Spleen (tissue), 11 donors: ENCODE results near the gene ACSM3. TPM values are rescaled to one million over a fixed set of nuclear protein-coding genes. Genes with fewer than 3 reads are reported as not detected.
A peak's percentile ranks its signal among the peaks of the same experiment; 100 is the strongest.

Experiments used
- DNase-seq: peaks from one replicate; pipeline ENCODE4 v3.0.0-alpha.2; 2020
- H3K27ac ChIP-seq, 8 donors: fragments of 200-600 bp; sonication (generic) in 7 of 8; 1 replicate in 4 of 8; 2 replicates in 4 of 8; pipeline versions ENCODE4 v1.5.0 to v1.8.0; 2016 to 2021; ENCODE audit warnings: inconsistent platforms in 4 of 8, mild to moderate bottlenecking in 4 of 8, moderate library complexity in 1 of 8
- H3K27me3 ChIP-seq, 7 donors: fragments of 200-600 bp; sonication (generic) in 6 of 7; replicated peaks in 1 of 7; 1 replicate in 4 of 7; 2 replicates in 3 of 7; pipeline versions ENCODE4 v1.5.0 to v1.8.0; 2016 to 2021; ENCODE audit warnings: inconsistent platforms in 3 of 7, mild to moderate bottlenecking in 1 of 7
- H3K36me3 ChIP-seq, 6 donors: fragments of 200-600 bp; sonication (generic) in 5 of 6; 1 replicate in 4 of 6; 2 replicates in 2 of 6; pipeline versions ENCODE4 v1.5.0 to v1.8.0; 2016 to 2021; ENCODE audit warnings: inconsistent platforms in 2 of 6
- H3K4me1 ChIP-seq, 6 donors: fragments of 200-600 bp; sonication (generic) in 5 of 6; 1 replicate in 3 of 6; 2 replicates in 3 of 6; pipeline versions ENCODE4 v1.5.0 to v1.8.0; 2016 to 2021; ENCODE audit warnings: inconsistent platforms in 3 of 6
- H3K4me3 ChIP-seq, 8 donors: fragments of 200-600 bp; sonication (generic) in 7 of 8; 1 replicate in 4 of 8; 2 replicates in 4 of 8; pipeline versions ENCODE4 v1.5.0 to v1.8.0; 2016 to 2021; ENCODE audit warnings: inconsistent platforms in 4 of 8, mild to moderate bottlenecking in 4 of 8, moderate library complexity in 2 of 8
- H3K9me3 ChIP-seq, 8 donors: fragments of 200-600 bp; sonication (generic) in 7 of 8; 1 replicate in 4 of 8; 2 replicates in 4 of 8; pipeline versions ENCODE4 v1.5.0 to v1.8.0; 2016 to 2021; ENCODE audit warnings: inconsistent platforms in 4 of 8
- CTCF ChIP-seq, 11 experiments: fragments of 200-600 bp in 7 of 11; fragments of 450-650 bp in 4 of 11; sonication (generic) in 4 of 11; IDR thresholded peaks in 8 of 11; conservative IDR thresholded peaks in 3 of 11; 1 replicate in 7 of 11; 2 replicates in 4 of 11; pipeline versions ENCODE4 v1.4.0 to v1.8.0; 2016 to 2021; ENCODE audit warnings: antibody characterized with exemption in 11 of 11, inconsistent platforms in 4 of 11, mild to moderate bottlenecking in 1 of 11
- POLR2A ChIP-seq, 3 donors: fragments of 450-650 bp; IDR thresholded peaks; one replicate each; pipeline ENCODE4 v1.5.1; 2017; ENCODE audit warnings: antibody characterized with exemption in 3 of 3, mild to moderate bottlenecking in 1 of 3
- POLR2AphosphoS5 ChIP-seq, 3 donors: sonication (generic); formaldehyde crosslinking; IDR thresholded peaks; one replicate each; pipeline ENCODE4 v1.5.1; 2017; ENCODE audit warnings: antibody characterized with exemption in 3 of 3
- WGBS, 5 donors: extraction: QIAGEN DNeasy Blood & Tissue Kit in 3 of 5; methylation state at CpG; one replicate each; pipeline versions ENCODE4 v1.1.5 to v1.1.7; 2013 to 2018; 5-methylcytosine and 5-hydroxymethylcytosine counted together
- intact Hi-C: fragments of 100-400 bp; cut with DNase I; formaldehyde crosslinking; loops from one replicate; pipeline ENCODE4 v1.15.0; 2023; ENCODE audit warnings: low total_unique reads
- polyA plus RNA-seq, 3 donors: library from polyadenylated mRNA; stranded (reverse); fragments of 200-250 nt; gene quantifications; one replicate each; pipeline ENCODE4 v1.2.1, GENCODE V29; 2013
- total RNA-seq, 7 donors: library from RNA; depleted of rRNA in 3 of 7; stranded (reverse); fragments of >200 nt in 3 of 7; fragmentation: NEBNext Ultra II Directional in 4 of 7; extraction: Animal tissue kit (Norgen Biotek cat#: 25700) in 4 of 7; gene quantifications; one replicate each; pipeline versions ENCODE4 v1.1.0 to v1.2.1, GENCODE V29; 2016 to 2021
- donor health status: healthy with polysubstance abuse.
- donor health status: DM: no; HTN: no; CAD: no; lungs with moderate emphysema.
- donor health status: DM: no; HTN: no; CAD: no.
- donor health status: Bipolar disorder and iron deficiency.
- donor health status: healthy.
- donor health status: DM: no; HTN: no; CAD: no.
- donor health status: DM: yes; HTN: yes; CAD: no.

The ACSM3 gene
- total and polyA plus RNA-seq, 10 donors, result 2.6 to 9.0 (median 4.2) TPM

DNA sequence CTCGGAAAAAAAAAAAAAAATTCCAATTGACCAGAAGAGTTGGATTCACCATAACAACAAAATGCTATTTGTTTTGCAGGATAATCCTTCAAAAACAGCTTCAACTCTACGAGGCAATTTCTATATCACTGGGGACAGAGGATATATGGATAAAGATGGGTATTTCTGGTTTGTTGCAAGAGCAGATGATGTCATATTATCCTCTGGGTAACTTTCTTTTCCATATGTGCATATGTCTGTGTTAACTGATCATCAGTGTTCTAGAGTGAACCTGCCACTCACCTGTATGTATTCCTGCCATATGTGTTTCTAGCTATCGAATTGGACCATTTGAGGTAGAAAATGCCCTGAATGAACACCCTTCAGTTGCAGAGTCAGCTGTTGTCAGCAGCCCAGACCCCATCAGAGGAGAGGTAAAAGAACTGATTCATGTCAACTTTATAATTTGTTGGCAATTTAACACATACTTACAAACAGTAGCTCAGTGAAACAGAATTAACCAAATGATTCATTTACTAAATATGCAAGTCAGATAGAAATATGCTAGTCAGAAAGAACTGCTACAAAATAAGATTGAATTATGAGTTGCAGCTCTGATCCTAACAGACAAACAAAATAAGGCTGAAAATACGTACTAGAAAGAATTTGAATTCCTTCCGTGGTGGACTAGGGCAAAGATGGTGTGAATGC, 28.3 kb downstream of the ACSM3 start:
- Histone ChIP-seq H3K36me3 (peaks cover 0 to 20% (median 0%) of the 10 kb centered on the region in 6 donors), H3K9me3 (no peaks in the 10 kb centered on the region), H3K4me3 (no peak overlapping the region), H3K27ac (no peak overlapping the region), H3K27me3 (no peaks in the 10 kb centered on the region), H3K4me1 (no peaks in the 10 kb centered on the region)
- TF ChIP-seq POLR2AphosphoS5 (IDR thresholded peaks at IDR 0.05) (no peak), CTCF (IDR thresholded peaks at IDR 0.05 in 8 of 11, conservative IDR thresholded peaks at IDR 0.05 in 3 of 11) (no peak), POLR2A (IDR thresholded peaks at IDR 0.05) (no peak)
- intact Hi-C loops, result no loop called here
- no peak for DNase-seq
- 85 to 92% (median 92%) methylated on average over 5 of the region's 5 CpGs for WGBS, 5 donors

DNA sequence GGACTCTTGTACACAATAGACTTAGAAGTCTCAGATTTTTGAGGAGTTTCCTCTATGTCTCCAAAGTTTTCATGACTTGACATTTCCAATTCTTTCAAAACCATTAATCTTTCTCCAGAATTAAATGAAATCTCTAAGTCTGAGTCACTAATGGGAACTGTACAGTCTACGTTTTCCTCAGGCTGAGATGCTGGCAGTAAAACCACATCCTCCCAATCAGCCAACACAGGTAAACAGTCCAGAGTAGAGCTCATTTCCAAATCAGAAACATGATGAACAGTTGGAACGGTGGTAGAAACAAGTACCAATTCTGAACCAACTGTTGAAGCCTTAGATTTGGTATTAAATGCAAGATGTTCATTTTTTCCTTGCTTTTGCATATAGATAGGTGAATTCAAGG, 34.5 kb downstream of the ACSM3 start:
- intact Hi-C loops, result no loop called here
- H3K4me1 ChIP-seq, result no peaks in the 10 kb centered on the region
- TF ChIP-seq POLR2A (IDR thresholded peaks at IDR 0.05) (no peak), POLR2AphosphoS5 (IDR thresholded peaks at IDR 0.05) (no peak), CTCF (IDR thresholded peaks at IDR 0.05 in 8 of 11, conservative IDR thresholded peaks at IDR 0.05 in 3 of 11) (no peak)
- DNase-seq, result no peak
- H3K36me3 ChIP-seq, result peaks cover 0 to 58% (median 13%) of the 10 kb centered on the region in 6 donors
- no peaks in the 10 kb centered on the region for H3K27me3 ChIP-seq
- WGBS, 5 donors, result 35 to 60% (median 46%) methylated on average over 2 of the region's 2 CpGs
- no peaks in the 10 kb centered on the region for H3K9me3 ChIP-seq
- H3K27ac ChIP-seq, result no peak overlapping the region
- no peak overlapping the region for H3K4me3 ChIP-seq

DNA sequence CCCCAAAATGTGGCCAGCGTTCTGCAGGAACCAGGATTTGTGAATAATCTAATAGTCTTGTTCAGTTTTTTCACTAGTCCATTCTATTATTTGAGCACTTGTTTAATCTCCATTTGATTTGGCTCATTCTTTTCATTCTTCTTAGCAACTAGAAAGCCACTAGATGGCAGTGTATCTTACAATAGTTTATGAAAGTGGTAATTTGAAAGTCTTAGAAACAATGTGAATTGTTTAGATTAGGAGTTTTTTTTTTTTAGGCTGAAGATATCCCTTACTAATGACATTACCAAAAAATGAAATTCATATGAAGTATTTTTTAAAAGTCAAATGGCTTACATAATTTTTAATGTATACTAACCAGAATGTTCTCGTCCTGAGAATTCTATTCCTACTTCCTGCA, 35.8 kb downstream of the ACSM3 start:
- H3K9me3 ChIP-seq, result no peaks in the 10 kb centered on the region
- H3K27me3 ChIP-seq, result no peaks in the 10 kb centered on the region
- peak; percentile 21 to 73 (median 53) for TF ChIP-seq CTCF (IDR thresholded peaks at IDR 0.05 in 8 of 11, conservative IDR thresholded peaks at IDR 0.05 in 3 of 11)
- no peak for TF ChIP-seq POLR2A (IDR thresholded peaks at IDR 0.05)
- peaks cover 0 to 58% (median 13%) of the 10 kb centered on the region in 6 donors for H3K36me3 ChIP-seq
- DNase-seq, result no peak
- intact Hi-C loops, result no loop called here
- 50 to 82% (median 59%) methylated on average over 2 of the region's 2 CpGs for WGBS, 5 donors
- no peak overlapping the region for H3K27ac ChIP-seq
- peaks cover 0 to 2% (median under 1%) of the 10 kb centered on the region in 6 donors for H3K4me1 ChIP-seq
- H3K4me3 ChIP-seq, result no peak overlapping the region

- H3K36me3 ChIP-seq, result peaks cover 0 to 45% (median 13%) of the 10 kb centered on the region in 6 donors
- no peaks in the 10 kb centered on the region for H3K9me3 ChIP-seq
- no peak overlapping the region for H3K4me3 ChIP-seq
- intact Hi-C loops, result no loop called here
- TF ChIP-seq CTCF (IDR thresholded peaks at IDR 0.05 in 8 of 11, conservative IDR thresholded peaks at IDR 0.05 in 3 of 11) (no peak), POLR2AphosphoS5 (IDR thresholded peaks at IDR 0.05) (no peak), POLR2A (IDR thresholded peaks at IDR 0.05) (no peak)
- no peaks in the 10 kb centered on the region for H3K27me3 ChIP-seq
- no peak for DNase-seq
- 34 to 48% (median 37%) methylated on average over 1 of the region's 1 CpG for WGBS, 5 donors
- peaks cover 0 to 18% (median 13%) of the 10 kb centered on the region in 6 donors for H3K4me1 ChIP-seq
- no peak overlapping the region for H3K27ac ChIP-seq
These were observed 37.5 kb downstream of the ACSM3 start for GRCh38 chr16:20801278-20801677.
